Measurements from ENCODE around the gene PARD3.
"Not testable (repeated sequence)": the region's sequence is repeated elsewhere in the genome, so short reads cannot be mapped to it uniquely, and the experiment has no call there.

The PARD3 gene

DNA sequence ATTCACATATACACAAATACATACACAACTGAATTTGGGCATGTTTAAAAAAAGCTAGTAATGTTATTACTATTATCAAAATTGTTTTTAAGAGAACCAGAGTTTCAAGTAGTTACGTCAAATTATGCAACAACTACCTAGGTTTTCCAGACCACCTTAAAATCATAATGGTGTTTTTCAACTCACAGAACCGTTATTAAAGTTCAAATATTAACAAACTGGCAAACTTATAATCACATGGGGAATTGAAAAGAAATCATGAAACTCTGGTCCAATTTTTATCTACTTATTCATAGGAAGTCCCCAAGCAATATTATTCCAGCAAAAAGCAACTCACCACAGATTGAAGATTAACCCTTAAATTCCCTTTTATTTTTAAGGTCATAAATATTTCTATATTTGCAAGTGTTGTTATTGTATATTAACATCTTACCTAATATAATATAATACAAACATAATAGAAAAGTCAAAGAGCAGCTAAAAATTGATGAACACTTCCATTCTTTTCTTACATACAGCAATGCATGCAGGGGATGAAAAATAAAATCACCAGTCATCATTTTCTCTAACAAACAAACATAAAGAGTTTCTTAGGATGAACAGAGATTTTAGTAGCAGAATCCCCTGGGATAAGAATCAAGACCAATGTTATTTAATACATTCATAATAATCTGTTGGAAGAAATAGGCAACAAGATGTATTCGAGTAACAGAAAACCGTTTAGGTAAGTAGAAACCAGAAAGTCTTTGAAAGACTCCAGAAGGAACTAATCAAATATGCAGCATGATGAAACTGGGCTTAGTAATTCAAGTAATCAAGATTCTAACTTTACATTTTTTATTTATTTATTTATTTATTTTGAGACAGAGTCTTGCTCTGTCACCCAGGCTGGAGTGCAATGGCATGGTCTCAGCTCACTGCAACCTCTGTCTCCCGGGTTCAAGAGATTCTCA lies 391.1 kb downstream of the PARD3 start:
- no peak for DNase-seq (ENCODE audit: low read depth in 3 of 3)

DNA sequence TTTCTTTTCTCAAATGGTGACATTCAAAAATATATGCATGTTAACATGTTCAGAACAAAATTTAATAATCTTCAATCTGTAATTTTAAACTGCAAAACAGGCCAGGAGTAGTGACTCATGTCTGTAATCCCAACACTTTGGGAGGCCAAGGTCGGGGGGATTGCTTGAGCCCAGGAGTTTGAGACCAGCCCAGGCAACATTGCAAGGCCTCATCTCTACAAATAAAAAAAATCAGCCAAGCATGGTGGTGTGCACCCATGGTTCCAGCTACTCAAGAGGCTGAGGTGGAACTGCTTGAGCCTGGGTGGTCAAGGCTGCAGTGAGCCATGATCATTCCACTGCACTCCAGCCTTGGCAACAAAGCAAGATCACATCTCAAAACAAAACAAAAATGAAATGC lies 394.3 kb downstream of the PARD3 start:
- DNase-seq (ENCODE audit: low read depth in 3 of 3): no peak

DNA sequence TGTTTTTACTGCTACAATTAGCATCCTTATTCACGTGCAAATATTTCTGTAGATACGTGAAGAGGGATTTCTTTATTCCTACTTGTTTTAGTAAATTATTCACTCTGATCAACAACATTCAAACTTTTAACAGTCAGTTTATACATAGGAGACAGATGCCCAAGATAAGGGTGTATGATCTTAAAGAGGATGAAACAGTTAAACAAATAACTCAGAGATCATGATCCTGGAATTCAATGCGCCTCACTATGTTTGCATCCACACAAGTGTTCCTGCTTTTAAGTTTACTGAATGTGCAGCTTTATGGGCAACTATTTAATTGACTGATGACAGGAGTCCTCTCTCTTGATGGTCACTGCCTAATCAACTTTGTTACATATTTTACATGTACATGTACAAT lies 394.8 kb downstream of the PARD3 start:
- DNase-seq (ENCODE audit: low read depth in 3 of 3): no peak

DNA sequence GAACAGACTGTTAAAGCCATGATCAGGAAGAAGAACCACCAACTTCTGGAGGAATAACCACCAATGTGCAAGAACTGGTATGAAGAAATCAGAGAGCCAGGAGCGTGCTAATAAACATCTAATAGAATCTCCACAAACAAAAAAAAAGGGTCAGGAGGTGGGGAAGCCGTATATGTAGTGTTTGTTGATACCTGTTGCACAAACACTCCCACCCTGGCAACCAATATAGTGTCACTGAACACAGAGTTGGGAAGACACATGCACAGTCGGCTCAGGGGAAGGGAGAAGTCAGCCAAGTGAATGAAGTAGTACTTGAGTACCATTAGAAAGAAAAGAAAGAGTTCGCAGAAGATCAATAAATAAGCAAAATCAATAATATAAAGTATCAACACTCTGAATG lies 400.1 kb downstream of the PARD3 start:
- DNase-seq (ENCODE audit: low read depth in 3 of 3): no peak

DNA sequence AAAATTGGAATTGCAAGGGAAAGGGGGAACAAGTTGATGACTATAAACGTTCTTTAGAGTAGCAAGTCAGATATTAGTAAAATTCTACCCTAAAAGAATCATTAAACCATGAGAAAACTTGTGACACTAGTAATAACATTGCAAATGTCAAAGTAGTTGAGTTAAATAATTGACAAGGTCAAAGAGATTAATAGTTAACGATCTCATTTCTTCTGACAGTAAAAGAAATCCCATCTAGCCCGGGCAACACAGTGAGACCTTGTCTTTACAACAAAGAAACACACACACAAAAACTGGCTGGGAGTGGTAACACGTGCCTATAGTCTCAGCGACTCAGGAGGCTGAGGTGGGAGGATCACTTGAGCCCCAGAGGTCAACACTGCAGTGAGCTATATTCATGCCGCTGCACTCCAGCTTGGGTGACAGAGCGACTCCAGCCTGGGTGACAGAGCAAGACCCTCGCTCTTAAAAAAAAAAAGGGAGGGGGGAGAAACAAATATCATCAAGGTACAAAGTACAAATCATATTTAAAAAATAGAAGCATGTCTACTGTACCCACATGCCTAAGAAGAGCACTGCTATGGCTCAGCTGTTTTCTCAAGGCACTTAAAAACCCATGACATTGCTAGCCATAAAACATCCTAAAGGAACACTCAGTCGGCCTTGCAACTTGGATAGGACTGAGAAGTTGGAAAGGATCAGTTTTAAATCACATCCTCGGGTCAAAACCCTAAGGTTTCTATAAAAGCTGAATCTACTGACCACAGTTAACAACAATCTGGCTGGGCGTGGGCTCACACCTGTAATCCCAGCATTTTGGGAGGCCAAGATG lies 401.1 kb downstream of the PARD3 start:
- DNase-seq (ENCODE audit: low read depth in 3 of 3): no peak

DNA sequence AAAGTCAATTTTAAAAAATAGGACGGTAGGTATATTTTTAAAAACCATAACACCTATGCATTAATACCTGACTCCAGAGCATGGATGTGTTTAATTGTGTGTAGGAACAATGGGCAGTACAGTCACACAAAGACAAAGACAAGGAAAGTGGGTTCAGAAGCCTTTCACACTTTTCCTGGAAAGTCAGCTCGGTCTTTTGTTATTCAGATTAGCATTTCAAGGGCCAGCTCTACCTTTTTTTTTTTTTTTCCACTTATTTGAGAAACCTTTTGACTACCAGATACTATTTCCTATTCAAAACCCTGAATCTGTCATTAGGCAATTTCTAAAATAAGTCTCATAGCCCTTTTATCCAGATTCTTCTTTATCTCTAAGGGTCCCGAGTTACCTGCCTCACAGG lies 401.9 kb downstream of the PARD3 start:
- DNase-seq (ENCODE audit: low read depth in 3 of 3): no peak

DNA sequence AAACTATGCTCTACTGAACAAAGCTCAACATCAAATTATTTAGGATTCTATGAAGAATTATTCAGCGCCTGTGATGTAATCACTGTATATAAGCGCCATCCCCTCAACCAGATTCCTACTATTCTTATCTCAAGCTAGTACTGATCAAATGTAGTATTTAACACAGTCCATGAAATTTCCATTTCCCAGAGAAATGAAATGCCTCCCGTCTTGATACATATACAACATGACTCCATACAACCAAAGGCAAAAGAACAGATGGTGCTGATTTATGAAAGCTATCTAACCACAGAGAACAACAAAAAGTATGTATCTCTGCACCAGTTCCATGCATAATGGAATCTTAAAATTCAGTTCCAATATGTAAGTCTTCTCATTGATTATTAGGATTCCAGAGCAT lies 406.1 kb downstream of the PARD3 start:
- DNase-seq (ENCODE audit: low read depth in 3 of 3): no peak

DNA sequence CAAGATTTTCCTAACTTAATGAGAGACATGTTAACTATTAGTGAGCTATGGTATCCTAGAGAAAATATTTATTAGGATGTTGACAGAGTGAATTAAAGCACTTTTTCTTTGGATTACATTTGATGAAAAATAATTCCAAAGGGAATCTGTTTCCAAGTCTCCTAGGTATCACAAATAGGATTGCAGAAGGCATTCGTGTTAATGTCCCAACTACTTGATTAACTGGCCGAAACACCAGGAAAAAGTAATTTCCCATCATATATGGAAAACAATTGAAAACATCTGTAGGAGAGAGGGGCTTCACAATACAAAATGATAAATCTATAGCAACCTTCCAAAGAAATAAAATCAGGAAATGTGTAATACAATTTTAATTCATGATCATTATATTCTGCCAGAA lies 406.7 kb downstream of the PARD3 start:
- no peak for DNase-seq (ENCODE audit: low read depth in 3 of 3)

DNA sequence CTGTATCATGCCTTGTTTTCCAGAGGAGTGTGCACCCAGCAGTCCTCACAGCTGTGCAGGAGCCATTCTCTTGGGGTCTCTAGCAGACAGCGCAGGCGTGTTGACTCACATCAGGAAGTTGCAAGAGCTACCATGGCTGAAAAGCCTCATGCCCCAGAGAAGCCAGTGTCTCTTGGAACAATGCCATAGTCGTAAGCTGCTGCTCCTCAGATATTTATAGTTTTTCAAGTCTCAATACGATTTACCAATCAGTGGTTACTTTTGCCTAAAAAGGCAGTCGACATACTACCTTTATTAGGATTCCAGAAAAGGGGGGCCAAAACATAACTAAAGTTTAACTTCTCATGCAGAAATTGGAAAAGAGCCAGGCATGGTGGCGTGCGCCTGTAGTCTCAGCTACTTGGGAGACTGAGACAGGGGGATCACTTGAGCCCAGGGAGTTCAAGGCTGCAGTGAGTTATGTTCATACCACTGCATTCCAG lies 407.7 kb downstream of the PARD3 start:
- DNase-seq (ENCODE audit: low read depth in 3 of 3): no peak

DNA sequence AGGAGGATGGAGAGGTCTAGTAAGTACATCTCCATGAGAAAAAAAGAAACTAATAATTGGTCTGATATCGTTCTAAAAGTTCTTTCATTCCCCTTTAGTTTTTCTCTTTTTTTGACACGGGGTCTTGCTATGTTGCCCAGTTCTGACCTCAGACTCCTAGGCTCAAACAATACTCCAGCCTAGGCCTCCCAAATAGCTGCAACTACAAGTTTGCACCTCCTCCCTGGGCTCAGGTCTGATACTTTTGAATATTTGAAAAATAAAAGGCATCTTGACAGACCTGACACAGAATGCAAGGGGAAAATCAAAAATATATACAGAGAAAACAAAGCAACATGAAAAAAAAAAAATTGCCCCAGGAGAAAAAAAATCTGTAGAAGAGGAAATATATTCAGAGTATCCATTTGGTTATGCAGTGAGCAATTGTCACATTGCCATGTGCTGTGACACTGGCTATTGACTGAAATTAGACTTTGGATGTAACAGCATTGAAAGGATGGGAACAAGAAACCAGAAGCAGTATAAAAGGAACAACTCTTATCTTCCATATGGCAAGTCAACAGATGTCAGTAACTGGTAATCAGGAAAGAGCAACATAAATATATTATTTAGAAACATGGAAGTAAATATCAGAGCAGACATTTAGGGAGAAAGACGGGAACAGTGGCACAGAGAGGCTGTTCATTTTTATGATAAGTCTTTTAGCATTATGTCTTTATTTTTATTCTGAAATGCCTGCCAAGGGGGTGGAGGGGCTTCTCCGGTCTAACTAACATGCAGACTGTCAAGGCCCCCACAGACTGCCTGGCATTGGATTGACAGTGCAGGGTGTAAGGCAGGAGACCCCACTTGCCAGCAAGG lies 408.4 kb downstream of the PARD3 start:
- DNase-seq (ENCODE audit: low read depth in 3 of 3): no peak

DNA sequence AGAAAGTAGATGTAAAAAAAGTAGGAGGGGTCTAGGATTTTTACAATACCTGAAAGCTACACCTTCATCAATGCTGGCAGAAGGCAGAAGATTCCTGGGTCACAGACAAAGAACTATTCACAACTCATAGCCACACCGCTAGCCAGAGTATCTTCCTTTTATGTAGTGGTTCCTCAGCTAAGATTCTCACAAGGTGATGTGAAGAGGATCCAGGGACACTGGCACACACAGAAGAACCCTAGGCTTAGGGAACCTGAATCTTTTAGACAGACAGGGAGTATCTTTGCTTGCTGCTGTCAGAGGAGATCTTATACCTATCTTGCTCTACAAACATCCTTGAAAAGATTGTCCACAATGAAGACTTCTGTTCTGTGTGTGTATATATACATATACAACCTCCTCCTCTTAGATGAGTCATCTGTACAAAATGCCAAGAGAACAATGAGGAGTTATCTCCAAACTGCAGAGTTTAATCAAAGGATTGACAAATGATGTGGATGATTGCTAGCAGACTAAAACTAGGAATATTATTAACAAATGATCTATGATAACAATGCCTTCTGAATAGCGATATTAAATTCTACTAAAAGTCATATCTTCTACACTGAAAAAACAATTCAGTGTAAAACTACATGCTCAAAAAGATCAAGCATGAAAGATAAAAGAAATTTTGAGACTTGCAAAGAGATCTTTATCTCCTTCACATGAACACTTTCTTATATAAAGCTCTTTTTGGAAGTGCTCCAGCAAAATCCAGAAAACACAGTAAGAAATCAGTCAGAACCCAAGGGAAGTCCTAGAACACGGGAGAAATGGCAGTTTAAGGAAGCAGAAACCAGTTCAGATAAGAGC lies 409.3 kb downstream of the PARD3 start:
- DNase-seq (ENCODE audit: low read depth in 3 of 3): no peak

DNA sequence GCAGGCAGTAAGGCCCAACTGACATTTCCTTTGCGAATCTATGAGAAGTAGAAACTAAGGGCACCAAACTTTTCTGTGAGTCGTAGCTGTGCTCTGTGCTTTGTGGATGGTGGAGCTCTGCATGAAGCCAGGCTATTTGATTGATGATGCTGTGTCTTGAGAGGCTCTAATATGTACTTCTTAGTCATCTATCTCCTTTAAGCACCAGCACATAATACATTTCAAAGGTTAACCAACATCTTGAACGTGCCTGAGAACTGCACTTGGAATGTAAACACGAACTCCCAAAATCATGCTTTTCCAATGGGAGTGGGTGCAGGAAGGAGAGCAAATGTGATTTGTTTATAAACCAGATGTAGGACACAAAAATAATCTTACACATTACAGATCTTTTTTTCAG lies 411.6 kb downstream of the PARD3 start:
- DNase-seq (ENCODE audit: low read depth in 3 of 3): no peak

DNA sequence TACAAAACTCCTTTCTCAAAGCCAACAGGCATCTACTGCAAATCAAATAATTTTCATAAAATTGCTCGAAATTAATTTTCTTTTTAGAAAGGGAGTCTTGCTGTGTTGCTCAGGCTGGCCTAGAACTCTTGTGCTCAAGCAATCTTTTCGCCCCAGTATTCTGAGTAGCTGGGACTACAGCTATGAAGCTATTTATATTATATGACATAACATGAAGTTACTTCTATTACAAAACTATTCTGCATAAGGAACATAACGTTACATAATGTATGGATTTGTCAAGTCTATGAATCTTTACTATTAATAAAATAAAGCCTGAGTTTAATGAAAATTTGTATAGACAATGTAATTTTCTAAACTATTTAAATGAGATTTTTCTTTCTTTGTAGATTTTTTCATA lies 415.0 kb downstream of the PARD3 start:
- DNase-seq (ENCODE audit: low read depth in 3 of 3): no peak

DNA sequence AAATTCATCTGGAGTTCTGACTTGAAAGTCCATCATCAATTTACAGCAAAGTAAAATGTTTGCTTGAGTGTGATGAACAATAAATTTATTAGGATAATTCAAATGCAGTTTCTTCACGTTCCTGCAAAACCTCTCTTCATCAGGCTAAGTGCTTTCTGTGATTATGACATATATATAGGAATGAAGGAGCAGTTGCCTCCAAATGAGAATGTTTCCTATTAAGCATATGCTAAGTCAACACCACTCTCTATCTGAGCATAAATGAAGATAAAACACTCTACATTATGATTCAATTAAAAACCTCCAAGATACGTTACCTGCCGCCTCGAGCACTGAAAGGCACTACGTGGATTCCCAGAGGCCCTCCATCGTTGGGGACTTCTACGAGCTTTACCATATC lies 416.1 kb downstream of the PARD3 start:
- no peak for DNase-seq (ENCODE audit: low read depth in 3 of 3)

DNA sequence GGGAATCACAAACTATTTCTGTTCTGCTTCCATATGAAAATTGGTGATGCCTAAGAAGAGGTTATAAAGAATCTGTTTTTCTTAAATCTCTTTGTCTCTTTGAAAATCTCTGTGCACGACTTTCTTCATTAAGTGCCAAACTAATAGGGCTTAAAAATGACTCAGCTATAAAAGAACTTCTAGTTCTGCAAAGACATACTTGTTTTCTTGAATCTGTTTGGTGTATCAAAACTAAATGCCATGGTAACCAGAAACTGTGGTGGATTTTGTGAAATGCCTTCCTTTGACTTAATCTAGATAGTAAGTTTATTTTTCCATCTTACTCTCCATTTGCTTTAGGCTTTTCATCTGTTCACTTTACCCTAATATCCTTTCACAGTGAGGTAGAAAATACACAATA lies 417.8 kb downstream of the PARD3 start:
- no peak for DNase-seq (ENCODE audit: low read depth in 3 of 3)

DNA sequence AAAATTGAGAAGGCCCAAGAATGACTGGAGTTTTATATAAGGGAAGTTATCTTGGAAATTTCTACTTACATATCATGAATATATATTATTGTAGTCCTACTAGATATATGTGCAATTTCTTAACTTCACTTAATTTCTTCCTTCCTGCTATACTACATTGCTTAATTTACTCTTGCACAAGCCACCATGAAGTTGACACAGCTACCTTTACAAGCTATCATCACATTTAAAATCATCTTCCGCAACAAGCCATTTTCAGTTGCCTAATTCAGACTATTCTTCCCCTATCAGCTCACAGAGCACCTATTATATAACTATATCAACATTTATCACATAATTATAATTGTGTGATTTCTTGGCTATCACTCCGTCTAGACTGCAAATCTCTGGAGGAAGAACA lies 418.4 kb downstream of the PARD3 start:
- DNase-seq (ENCODE audit: low read depth in 3 of 3): no peak

DNA sequence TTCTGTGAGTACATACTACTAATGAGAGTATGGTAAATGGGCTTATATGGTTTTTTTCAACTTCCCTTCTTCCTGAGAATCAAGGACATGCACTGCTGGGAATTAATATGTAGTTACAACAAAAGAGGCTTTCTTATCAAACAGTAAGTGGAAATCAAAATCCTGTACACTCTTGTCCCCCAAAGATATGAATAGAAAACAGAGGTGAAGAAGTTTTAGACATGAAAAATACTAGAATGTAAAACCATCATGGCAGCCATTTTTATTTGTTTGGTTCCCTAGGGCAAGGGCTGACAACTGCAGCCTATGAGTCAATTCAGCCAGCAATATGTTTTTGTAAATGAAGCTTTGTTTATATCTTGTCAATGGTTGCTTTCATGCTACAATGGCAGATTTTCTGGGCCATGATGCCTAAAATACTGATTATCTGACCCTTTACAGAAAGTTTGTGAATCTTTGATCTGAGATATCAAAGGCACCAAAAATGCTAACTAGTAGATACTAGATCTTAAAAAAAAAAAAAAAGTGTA lies 422.4 kb downstream of the PARD3 start:
- no peak for DNase-seq (ENCODE audit: low read depth in 3 of 3)

DNA sequence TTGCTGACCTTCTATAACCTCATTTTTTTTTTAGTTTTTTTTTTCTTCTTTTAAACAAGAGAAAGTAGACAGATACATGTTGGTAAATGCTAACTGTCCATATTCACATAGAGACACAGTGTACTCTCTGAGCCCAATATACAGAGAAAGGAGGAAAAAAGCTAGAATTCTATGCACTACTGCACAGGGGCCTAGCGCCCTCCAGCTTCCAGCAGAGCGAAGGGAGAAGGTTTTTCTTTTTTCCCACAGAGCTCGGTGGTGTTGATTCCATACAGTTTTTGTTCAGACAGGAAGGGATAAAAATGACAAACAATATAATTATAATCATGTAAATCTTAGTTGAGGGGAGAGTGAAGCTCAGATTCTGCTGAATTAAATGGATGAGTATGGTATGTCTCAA lies 423.9 kb downstream of the PARD3 start:
- not testable (repeated sequence) for DNase-seq (ENCODE audit: low read depth in 3 of 3)

DNA sequence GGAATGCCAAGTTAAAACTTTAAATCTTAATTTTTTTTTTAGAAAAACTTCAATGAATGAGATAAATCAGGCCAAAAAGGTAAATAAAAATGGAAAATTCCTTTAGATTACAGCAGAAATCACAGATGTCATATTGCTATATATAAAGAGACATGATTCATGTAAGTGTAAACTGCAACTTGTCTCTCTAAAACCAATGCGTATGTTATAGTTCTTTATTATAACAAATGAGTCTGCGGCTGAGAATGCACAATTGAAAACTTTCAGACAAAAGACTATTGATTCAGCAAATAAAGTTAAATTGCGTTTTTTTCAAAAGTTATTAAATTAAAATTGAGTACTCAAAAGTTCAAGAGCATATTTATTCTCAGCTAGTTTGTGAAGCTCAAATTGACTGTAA lies 425.3 kb downstream of the PARD3 start:
- no peak for DNase-seq (ENCODE audit: low read depth in 3 of 3)

DNA sequence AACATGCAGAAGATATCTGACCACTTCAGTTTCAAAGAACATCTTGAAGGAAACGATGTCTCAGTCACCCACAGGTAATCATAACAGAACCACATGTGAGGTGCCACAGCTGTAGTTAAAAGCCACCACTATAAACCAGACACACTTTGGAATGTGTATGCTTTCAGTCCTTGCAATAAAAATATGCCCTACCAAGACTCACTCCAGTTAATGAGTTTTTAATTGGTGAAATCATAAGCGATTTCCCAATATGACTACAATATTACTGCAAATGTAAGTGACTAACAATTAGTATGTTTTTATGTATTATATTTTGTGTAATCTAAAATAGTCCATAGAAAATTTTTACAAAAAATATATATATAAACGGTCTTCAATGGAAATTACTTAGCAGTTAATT lies 428.2 kb downstream of the PARD3 start:
- DNase-seq (ENCODE audit: low read depth in 3 of 3): no peak

DNA sequence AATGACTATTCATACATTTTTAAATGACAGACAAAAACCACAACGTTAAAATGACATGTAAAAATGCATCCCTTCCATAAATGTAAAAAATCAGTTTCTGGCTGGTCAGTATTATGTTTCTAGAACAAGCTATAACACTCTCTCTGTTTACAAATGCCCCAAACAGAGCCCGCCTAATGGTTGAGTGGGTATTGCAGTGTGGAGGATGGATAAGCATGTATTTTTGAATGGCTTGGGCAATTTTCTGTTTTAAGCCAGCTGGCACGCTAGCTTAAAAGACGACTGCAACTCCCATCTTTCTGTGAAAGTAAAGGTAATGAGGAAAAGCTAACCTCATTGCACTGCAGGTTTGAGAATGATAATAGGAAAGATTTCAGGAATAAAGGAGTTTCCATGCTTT lies 430.7 kb downstream of the PARD3 start:
- DNase-seq (ENCODE audit: low read depth in 3 of 3): no peak

All from stimulated activated CD4-positive, alpha-beta T cell treated with anti-CD3 and anti-CD28 coated beads, TNF-alpha, amount 100 ng/mL, for 48 hours (primary cell).